Vagina (tissue), 2 donors: ENCODE measurements around the gene IL17RE.

Experiments used
- CTCF ChIP-seq, 3 experiments: fragments of 450-650 bp in 2 of 3; fragments of 200-600 bp in 1 of 3; sonication (generic) in 1 of 3; IDR thresholded peaks; one replicate each; pipeline ENCODE4 v1.5.1; 2017 to 2019; ENCODE audit warnings: antibody characterized with exemption in 3 of 3, mild to moderate bottlenecking in 2 of 3, moderate library complexity in 2 of 3
- POLR2A ChIP-seq, 2 donors: fragments of 450-650 bp; IDR thresholded peaks; one replicate each; pipeline ENCODE4 v1.6.1; 2017; ENCODE audit warnings: antibody characterized with exemption in 2 of 2, mild to moderate bottlenecking in 2 of 2, moderate library complexity in 2 of 2
- POLR2AphosphoS5 ChIP-seq, 2 donors: sonication (generic); formaldehyde crosslinking; IDR thresholded peaks; one replicate each; pipeline ENCODE4 v1.9.0; 2017; ENCODE audit warnings: antibody characterized with exemption in 2 of 2, mild to moderate bottlenecking in 2 of 2, low read depth in 1 of 2; ENCODE audit not compliant: insufficient read depth in 1 of 2

- TF ChIP-seq CTCF (IDR thresholded peaks at IDR 0.05) (no peak), POLR2A (IDR thresholded peaks at IDR 0.05) (no peak), POLR2AphosphoS5 (IDR thresholded peaks at IDR 0.05; ENCODE audit: insufficient read depth in 1 of 2, low read depth in 1 of 2) (no peak)
Measured at GRCh38 chr3:9934235-9934621, 31.6 kb downstream of the IL17RE start.
